MM.1S (cell line): Measurements from ENCODE around the gene IPP.

Experiments
- EZH2phosphoT487 ChIP-seq: fragments of 300-600 bp; sonication (generic); IDR thresholded peaks from 2 replicates; pipeline ENCODE4 v1.6.1; 2018; ENCODE audit warnings: antibody characterized with exemption, low read length
- TF ChIP-seq, protein P1 (sequence below): fragments of 300-600 bp; sonication (generic); IDR thresholded peaks from 2 replicates; pipeline ENCODE4 v1.5.1; 2016; ENCODE audit warnings: antibody characterized with exemption, low read length, mixed read lengths

- TF ChIP-seq, protein P1, sequence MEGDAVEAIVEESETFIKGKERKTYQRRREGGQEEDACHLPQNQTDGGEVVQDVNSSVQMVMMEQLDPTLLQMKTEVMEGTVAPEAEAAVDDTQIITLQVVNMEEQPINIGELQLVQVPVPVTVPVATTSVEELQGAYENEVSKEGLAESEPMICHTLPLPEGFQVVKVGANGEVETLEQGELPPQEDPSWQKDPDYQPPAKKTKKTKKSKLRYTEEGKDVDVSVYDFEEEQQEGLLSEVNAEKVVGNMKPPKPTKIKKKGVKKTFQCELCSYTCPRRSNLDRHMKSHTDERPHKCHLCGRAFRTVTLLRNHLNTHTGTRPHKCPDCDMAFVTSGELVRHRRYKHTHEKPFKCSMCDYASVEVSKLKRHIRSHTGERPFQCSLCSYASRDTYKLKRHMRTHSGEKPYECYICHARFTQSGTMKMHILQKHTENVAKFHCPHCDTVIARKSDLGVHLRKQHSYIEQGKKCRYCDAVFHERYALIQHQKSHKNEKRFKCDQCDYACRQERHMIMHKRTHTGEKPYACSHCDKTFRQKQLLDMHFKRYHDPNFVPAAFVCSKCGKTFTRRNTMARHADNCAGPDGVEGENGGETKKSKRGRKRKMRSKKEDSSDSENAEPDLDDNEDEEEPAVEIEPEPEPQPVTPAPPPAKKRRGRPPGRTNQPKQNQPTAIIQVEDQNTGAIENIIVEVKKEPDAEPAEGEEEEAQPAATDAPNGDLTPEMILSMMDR = no peak
- no peak for TF ChIP-seq EZH2phosphoT487
Observed at GRCh38 chr1:45656573-45657226, 93.8 kb downstream of the IPP start.
